Fibroblast of lung (primary cell): ENCODE measurements around the gene IL1RAP. TPM values are rescaled to one million over a fixed set of nuclear protein-coding genes. Genes with fewer than 3 reads are reported as not detected.
A peak's percentile ranks its signal among the peaks of the same experiment; 100 is the strongest.

Experiments used
- DNase-seq, 2 donors: peaks; one replicate each; pipeline versions ENCODE4 v3.0.0 to v3.0.0-alpha.2; 2010; ENCODE audit warnings: low read depth in 2 of 2
- H2AFZ ChIP-seq: 2 replicates; pipeline ENCODE4 v1.5.1; 2012; ENCODE audit warnings: low read length, control low read depth, inconsistent platforms
- H3K27ac ChIP-seq: 2 replicates; pipeline ENCODE4 v1.5.1; 2011; ENCODE audit warnings: low read length, control low read depth; ENCODE audit not compliant: insufficient read depth
- H3K27me3 ChIP-seq: 2 replicates; pipeline ENCODE4 v1.5.1; 2011; ENCODE audit warnings: mild to moderate bottlenecking, low read length; ENCODE audit not compliant: control insufficient read depth, insufficient read depth
- H3K36me3 ChIP-seq: 2 replicates; pipeline ENCODE4 v1.5.1; 2011; ENCODE audit warnings: low read length; ENCODE audit not compliant: control insufficient read depth, insufficient read depth
- H3K4me1 ChIP-seq: 2 replicates; pipeline ENCODE4 v1.5.1; 2011; ENCODE audit warnings: low read length; ENCODE audit not compliant: control insufficient read depth, insufficient read depth; ENCODE audit errors: extremely low read depth
- H3K4me2 ChIP-seq: 2 replicates; pipeline ENCODE4 v1.5.1; 2011; ENCODE audit warnings: low read length, control low read depth; ENCODE audit not compliant: insufficient read depth; ENCODE audit errors: extremely low read depth
- H3K4me3 ChIP-seq, 4 experiments: fragments of 200-600 bp in 1 of 4; sonication (generic) in 1 of 4; replicated peaks in 1 of 4; 2 replicates each; pipeline ENCODE4 v1.5.1; 2011 to 2016; ENCODE audit warnings: low read length in 4 of 4, low read depth in 3 of 4, mild to moderate bottlenecking in 3 of 4, control low read depth in 2 of 4, inconsistent platforms in 1 of 4, mixed read lengths in 1 of 4; ENCODE audit not compliant: insufficient read depth in 1 of 4; ENCODE audit errors: control extremely low read depth in 1 of 4
- H3K79me2 ChIP-seq: 2 replicates; pipeline ENCODE4 v1.5.1; 2012; ENCODE audit warnings: mild to moderate bottlenecking, low read length, inconsistent platforms; ENCODE audit not compliant: control insufficient read depth, insufficient read depth
- H3K9ac ChIP-seq: 2 replicates; pipeline ENCODE4 v1.5.1; 2011; ENCODE audit warnings: mild to moderate bottlenecking, low read length, control low read depth; ENCODE audit not compliant: insufficient read depth
- H3K9me3 ChIP-seq: 2 replicates; pipeline ENCODE4 v1.5.1; 2012; ENCODE audit warnings: low read depth, low read length; ENCODE audit not compliant: control insufficient read depth, insufficient read depth
- H4K20me1 ChIP-seq: 2 replicates; pipeline ENCODE4 v1.5.1; 2011; ENCODE audit warnings: low read length; ENCODE audit not compliant: control insufficient read depth, insufficient read depth; ENCODE audit errors: extremely low read depth
- CTCF ChIP-seq, 2 donors: IDR thresholded peaks in 1 of 2; conservative IDR thresholded peaks in 1 of 2; 1 replicate in 1 of 2; 2 replicates in 1 of 2; pipeline ENCODE4 v1.5.1; 2011 to 2012; ENCODE audit warnings: low read length in 2 of 2, control low read depth in 1 of 2, inconsistent platforms in 1 of 2, low read depth in 1 of 2, mild to moderate bottlenecking in 1 of 2
- EZH2 ChIP-seq: IDR thresholded peaks from 2 replicates; pipeline ENCODE4 v1.5.1; 2012; ENCODE audit warnings: low read length, control low read depth, mild to moderate bottlenecking; ENCODE audit errors: missing control alignments
- polyA plus RNA-seq, 2 donors: library from polyadenylated mRNA; depleted of rRNA in 1 of 2; stranded (reverse) in 1 of 2; unstranded in 1 of 2; fragments of >200 nt; gene quantifications; 2 replicates each; pipeline ENCODE4 v1.2.1, GENCODE V29; 2011 to 2012; ENCODE audit warnings: missing spikeins in 1 of 2
- total RNA-seq: library from RNA; depleted of rRNA; stranded (reverse); fragments of >200 nt; gene quantifications from 2 replicates; pipeline ENCODE4 v1.2.1, GENCODE V29; 2014

The IL1RAP gene
- total and polyA plus RNA-seq, 2 donors (not counting 1 experiment from before 2014, with no cell fraction given): 10.2 to 12.6 TPM

DNA sequence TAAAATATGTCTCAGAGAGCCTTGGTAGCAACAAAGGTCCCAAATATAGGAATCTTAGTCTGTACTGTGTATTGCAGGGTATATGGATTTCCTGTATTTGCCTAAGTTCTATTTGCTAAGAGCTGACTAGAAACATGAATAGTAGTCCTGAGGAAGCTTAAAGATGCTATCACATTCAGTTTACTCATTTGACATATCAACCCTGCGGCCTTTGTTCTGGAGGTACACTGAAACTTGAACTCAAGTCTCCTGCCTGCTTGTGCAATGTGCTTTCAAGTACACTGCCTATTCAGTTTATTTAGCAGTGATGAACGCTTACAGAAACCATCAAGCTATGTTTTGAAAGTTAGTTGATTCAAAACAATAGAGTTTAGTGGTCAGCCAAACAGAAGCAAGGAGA, 21.1 kb downstream of the IL1RAP start:
- no peaks in the 10 kb centered on the region for H3K27me3 ChIP-seq
- H3K27ac ChIP-seq: no peak overlapping the region
- H3K9me3 ChIP-seq: no peaks in the 10 kb centered on the region
- H3K4me2 ChIP-seq: no peak overlapping the region
- no peaks in the 10 kb centered on the region for H3K79me2 ChIP-seq
- no peak overlapping the region for H2AFZ ChIP-seq
- no peak overlapping the region for H3K4me3 ChIP-seq
- H4K20me1 ChIP-seq: no peaks in the 10 kb centered on the region
- H3K36me3 ChIP-seq: no peaks in the 10 kb centered on the region
- peak in 1 of 2 donors; percentile 38 for DNase-seq
- no peak overlapping the region for H3K9ac ChIP-seq
- TF ChIP-seq EZH2 (no peak), CTCF (conservative IDR thresholded peaks at IDR 0.05 in 1 of 2, IDR thresholded peaks at IDR 0.05 in 1 of 2; ENCODE audit: low read depth in 1 of 2, low read length in 2 of 2) (no peak)
- H3K4me1 ChIP-seq: peaks cover 9% of the 10 kb centered on the region

- Histone ChIP-seq H3K4me1 (peaks cover 9% of the 10 kb centered on the region), H3K27ac (no peak overlapping the region), H3K79me2 (no peaks in the 10 kb centered on the region), H2AFZ (no peak overlapping the region), H4K20me1 (no peaks in the 10 kb centered on the region), H3K4me3 (no peak overlapping the region), H3K9ac (no peak overlapping the region), H3K36me3 (no peaks in the 10 kb centered on the region), H3K27me3 (no peaks in the 10 kb centered on the region), H3K9me3 (no peaks in the 10 kb centered on the region), H3K4me2 (no peak overlapping the region)
- DNase-seq: peak in 1 of 2 donors; percentile 33
- TF ChIP-seq CTCF (conservative IDR thresholded peaks at IDR 0.05 in 1 of 2, IDR thresholded peaks at IDR 0.05 in 1 of 2; ENCODE audit: low read depth in 1 of 2, low read length in 2 of 2): no peak
- no peak for TF ChIP-seq EZH2
Observed at GRCh38 chr3:190537146-190537545, 23.3 kb downstream of the IL1RAP start.

DNA sequence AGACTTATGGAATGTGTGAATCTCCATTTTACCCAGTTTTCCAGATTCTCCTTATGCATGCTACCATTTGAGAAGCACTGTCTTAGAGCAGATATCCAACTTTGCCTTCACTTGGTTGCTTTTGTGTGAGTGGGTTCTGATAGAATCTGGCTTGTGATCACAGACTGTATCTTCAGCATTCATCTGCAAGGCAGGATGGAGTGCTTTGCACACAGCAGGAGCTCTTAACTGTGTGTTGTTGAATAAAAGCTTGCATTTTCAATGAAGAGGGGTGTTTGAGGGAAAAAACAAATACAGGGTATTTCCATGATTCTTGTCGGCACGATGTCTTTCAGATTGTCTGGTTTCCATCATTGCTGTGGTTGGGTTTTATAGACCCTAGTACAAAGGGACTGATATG, 24.4 kb downstream of the IL1RAP start:
- H3K36me3 ChIP-seq: no peaks in the 10 kb centered on the region

More for the DNA sequence above, 24.4 kb downstream of the IL1RAP start:
- Histone ChIP-seq H4K20me1 (no peaks in the 10 kb centered on the region), H3K9ac (no peak overlapping the region), H3K4me3 (no peak overlapping the region), H3K4me1 (peaks cover 4% of the 10 kb centered on the region), H3K27me3 (no peaks in the 10 kb centered on the region), H3K27ac (no peak overlapping the region), H3K4me2 (no peak overlapping the region), H3K9me3 (no peaks in the 10 kb centered on the region), H2AFZ (no peak overlapping the region), H3K79me2 (no peaks in the 10 kb centered on the region)
- DNase-seq: no peak
- TF ChIP-seq EZH2 (no peak), CTCF (conservative IDR thresholded peaks at IDR 0.05 in 1 of 2, IDR thresholded peaks at IDR 0.05 in 1 of 2; ENCODE audit: low read depth in 1 of 2, low read length in 2 of 2) (no peak)
